Neural cell (in vitro differentiated cells): Measurements from ENCODE around the gene COQ2. TPM values are rescaled to one million over a fixed set of nuclear protein-coding genes. Genes with fewer than 3 reads are reported as not detected.

Experiments
- H2AFZ ChIP-seq: fragments of 200-600, 300-800 bp; sonication (generic), shearing (Covaris generic); 2 replicates; pipeline ENCODE4 v1.6.0; 2014; ENCODE audit warnings: low read depth, mild to moderate bottlenecking, antibody characterized with exemption, low read length, moderate library complexity
- H3F3A ChIP-seq: fragments of 200-600 bp; shearing (Covaris generic); 2 replicates; pipeline ENCODE4 v1.6.1; 2016; ENCODE audit warnings: mild to moderate bottlenecking, moderate library complexity, mixed read lengths, antibody characterized with exemption, low read length; ENCODE audit not compliant: insufficient read depth, poor library complexity, severe bottlenecking
- H3K27ac ChIP-seq: fragments of 200-600, 300-800 bp; sonication (generic), shearing (Covaris generic); 2 replicates; pipeline ENCODE4 v1.5.1; 2014; ENCODE audit warnings: mild to moderate bottlenecking, low read length, moderate library complexity
- H3K27me3 ChIP-seq: fragments of 300-800, 200-600 bp; sonication (generic), shearing (Covaris generic); 2 replicates; pipeline ENCODE4 v1.6.0; 2014; ENCODE audit warnings: mild to moderate bottlenecking, low read depth, low read length, moderate library complexity; ENCODE audit not compliant: insufficient read depth
- H3K36me3 ChIP-seq: fragments of 300-800, 200-600 bp; sonication (generic), shearing (Covaris generic); 2 replicates; pipeline ENCODE4 v1.5.1; 2014; ENCODE audit warnings: mild to moderate bottlenecking, antibody characterized with exemption, low read length, moderate library complexity; ENCODE audit not compliant: insufficient read depth
- H3K4me2 ChIP-seq: fragments of 300-800, 200-600 bp; sonication (generic), shearing (Covaris generic); 2 replicates; pipeline ENCODE4 v1.6.0; 2014; ENCODE audit warnings: mild to moderate bottlenecking, low read length
- H3K4me3 ChIP-seq: fragments of 300-800, 200-600 bp; sonication (generic), shearing (Covaris generic); 2 replicates; pipeline ENCODE4 v1.5.1; 2014; ENCODE audit warnings: mild to moderate bottlenecking, low read length, moderate library complexity
- H3K79me2 ChIP-seq: fragments of 200-600 bp; shearing (Covaris generic); replicated peaks from 2 replicates; pipeline ENCODE4 v1.6.0; 2014; ENCODE audit warnings: mild to moderate bottlenecking, low read length, moderate library complexity; ENCODE audit not compliant: insufficient read depth
- H3K9ac ChIP-seq: fragments of 300-800, 200-600 bp; sonication (generic), shearing (Covaris generic); 2 replicates; pipeline ENCODE4 v1.6.1; 2016; ENCODE audit warnings: mild to moderate bottlenecking, low read length, mixed read lengths
- H3K9me2 ChIP-seq: fragments of 200-600 bp; shearing (Covaris generic); 2 replicates; pipeline ENCODE4 v1.6.1; 2016; ENCODE audit warnings: mild to moderate bottlenecking, low read length, mixed read lengths; ENCODE audit not compliant: insufficient read depth
- H3K9me3 ChIP-seq: fragments of 200-600, 300-800 bp; sonication (generic), shearing (Covaris generic); 2 replicates; pipeline ENCODE4 v1.6.1; 2016; ENCODE audit warnings: mild to moderate bottlenecking, mixed run types, low read length, moderate library complexity, mixed read lengths
- H4K20me1 ChIP-seq: fragments of 200-600 bp; shearing (Covaris generic); 2 replicates; pipeline ENCODE4 v1.6.1; 2016; ENCODE audit warnings: mild to moderate bottlenecking, mixed run types; ENCODE audit not compliant: insufficient read depth
- CTCF ChIP-seq: fragments of 450-650 bp; IDR thresholded peaks from 2 replicates; pipeline ENCODE4 v1.5.1; 2014; ENCODE audit warnings: antibody characterized with exemption, mild to moderate bottlenecking, moderate library complexity; ENCODE audit not compliant: poor library complexity, severe bottlenecking
- EP300 ChIP-seq: fragments of 450-650 bp; conservative IDR thresholded peaks from 2 replicates; pipeline ENCODE4 v1.6.1; 2014; ENCODE audit warnings: antibody characterized with exemption, mild to moderate bottlenecking, moderate library complexity; ENCODE audit not compliant: poor library complexity, severe bottlenecking
- EZH2 ChIP-seq: fragments of 200-600, 300-800 bp; shearing (Covaris generic), sonication (generic); IDR thresholded peaks from 2 replicates; pipeline ENCODE4 v1.6.1; 2014; ENCODE audit warnings: antibody characterized with exemption, low read length, borderline replicate concordance, mild to moderate bottlenecking; ENCODE audit not compliant: insufficient read depth, poor library complexity, severe bottlenecking
- MXI1 ChIP-seq: fragments of 450-650 bp; conservative IDR thresholded peaks from 2 replicates; pipeline ENCODE4 v1.6.1; 2014; ENCODE audit warnings: antibody characterized with exemption, mild to moderate bottlenecking; ENCODE audit not compliant: poor library complexity, severe bottlenecking
- POLR2AphosphoS5 ChIP-seq: IDR thresholded peaks from 2 replicates; pipeline ENCODE4 v1.6.1; 2012
- RAD21 ChIP-seq: fragments of 450-650 bp; conservative IDR thresholded peaks from 2 replicates; pipeline ENCODE4 v1.6.1; 2014; ENCODE audit warnings: antibody characterized with exemption, mild to moderate bottlenecking, moderate library complexity
- REST ChIP-seq: IDR thresholded peaks from 2 replicates; pipeline ENCODE4 v1.6.1; 2012; ENCODE audit warnings: borderline replicate concordance
- SMC3 ChIP-seq: fragments of 450-650 bp; conservative IDR thresholded peaks from 2 replicates; pipeline ENCODE4 v1.6.1; 2014; ENCODE audit warnings: antibody characterized with exemption, mild to moderate bottlenecking, moderate library complexity; ENCODE audit not compliant: poor library complexity
- TAF1 ChIP-seq: IDR thresholded peaks from 2 replicates; pipeline ENCODE4 v1.6.1; 2012; ENCODE audit warnings: low read depth
- polyA plus RNA-seq: library from polyadenylated mRNA; depleted of rRNA; stranded (reverse); fragments of >200 nt; gene quantifications from 2 replicates; pipeline ENCODE4 v1.2.3, GENCODE V29; 2014

COQ2 gene
- polyA plus RNA-seq, 1 donor from 2014 or later: 19.8 TPM

- H3K36me3 ChIP-seq: no peaks in the 10 kb centered on the region
- H2AFZ ChIP-seq: no peak overlapping the region
- H3K27ac ChIP-seq: no peak overlapping the region
- no peak for TF ChIP-seq POLR2AphosphoS5
- no peak for TF ChIP-seq TAF1
- TF ChIP-seq MXI1: no peak
- TF ChIP-seq EZH2: no peak
- TF ChIP-seq REST: no peak
- no peak for TF ChIP-seq SMC3
- TF ChIP-seq RAD21: no peak
- no peak for TF ChIP-seq CTCF
- TF ChIP-seq EP300: no peak
- no peaks in the 10 kb centered on the region for H3K27me3 ChIP-seq
- no peaks in the 10 kb centered on the region for H4K20me1 ChIP-seq
- H3K9me2 ChIP-seq: no peaks in the 10 kb centered on the region
- no peak overlapping the region for H3K4me2 ChIP-seq
- no peaks in the 10 kb centered on the region for H3K79me2 ChIP-seq
- no peak overlapping the region for H3K4me3 ChIP-seq
- no peaks in the 10 kb centered on the region for H3K9me3 ChIP-seq
- no peak overlapping the region for H3K9ac ChIP-seq
- H3F3A ChIP-seq: no peaks in the 10 kb centered on the region
Measured at GRCh38 chr4:83316459-83317165, 32.0 kb upstream of the COQ2 start.

- H3K9me3 ChIP-seq: no peaks in the 10 kb centered on the region
- H3K4me2 ChIP-seq: no peak overlapping the region
- no peaks in the 10 kb centered on the region for H3K36me3 ChIP-seq
- no peak overlapping the region for H3K9ac ChIP-seq
- no peak overlapping the region for H2AFZ ChIP-seq
- H3K4me3 ChIP-seq: no peak overlapping the region
- H3K27me3 ChIP-seq: no peaks in the 10 kb centered on the region
- TF ChIP-seq EZH2: no peak
- TF ChIP-seq POLR2AphosphoS5: no peak
- no peak for TF ChIP-seq MXI1
- no peak for TF ChIP-seq TAF1
- no peak for TF ChIP-seq RAD21
- TF ChIP-seq CTCF: no peak
- TF ChIP-seq REST: no peak
- TF ChIP-seq SMC3: no peak
- TF ChIP-seq EP300: no peak
- H3K9me2 ChIP-seq: no peaks in the 10 kb centered on the region
- no peaks in the 10 kb centered on the region for H4K20me1 ChIP-seq
- H3K27ac ChIP-seq: no peak overlapping the region
- no peaks in the 10 kb centered on the region for H3K79me2 ChIP-seq
- H3F3A ChIP-seq: no peaks in the 10 kb centered on the region
Measured at GRCh38 chr4:83315341-83315870, 30.8 kb upstream of the COQ2 start.
